PFSK-1 (cell line): Measurements from ENCODE around the gene SNX5.

Experiments
- FOXP2 ChIP-seq: optimal IDR thresholded peaks from 2 replicates; pipeline ENCODE3; 2011; ENCODE audit warnings: borderline replicate concordance, control low read depth, inconsistent platforms; ENCODE audit not compliant: insufficient read depth; ENCODE audit errors: extremely low read length, extremely low read depth
- POLR2AphosphoS5 ChIP-seq: IDR thresholded peaks from 2 replicates; pipeline ENCODE4 v1.6.1; 2012; ENCODE audit warnings: low read depth, mild to moderate bottlenecking, control low read depth, low read length, moderate library complexity
- SIN3A ChIP-seq: IDR thresholded peaks from 2 replicates; pipeline ENCODE4 v1.6.1; 2012; ENCODE audit warnings: mild to moderate bottlenecking, low read length, moderate library complexity, borderline replicate concordance; ENCODE audit not compliant: insufficient read depth
- TAF1 ChIP-seq: IDR thresholded peaks from 2 replicates; pipeline ENCODE4 v1.6.1; 2012; ENCODE audit warnings: low read length, control low read depth, borderline replicate concordance; ENCODE audit not compliant: insufficient read depth
- TF ChIP-seq, protein P1 (sequence below), 2 experiments: IDR thresholded peaks; 2 replicates each; pipeline versions ENCODE4 v1.6.1 to v1.8.0; 2011 to 2012; ENCODE audit warnings: low read depth in 2 of 2, low read length in 2 of 2, control low read depth in 1 of 2, inconsistent platforms in 1 of 2, mild to moderate bottlenecking in 1 of 2, moderate library complexity in 1 of 2; ENCODE audit not compliant: insufficient read depth in 1 of 2

SNX5 gene

DNA sequence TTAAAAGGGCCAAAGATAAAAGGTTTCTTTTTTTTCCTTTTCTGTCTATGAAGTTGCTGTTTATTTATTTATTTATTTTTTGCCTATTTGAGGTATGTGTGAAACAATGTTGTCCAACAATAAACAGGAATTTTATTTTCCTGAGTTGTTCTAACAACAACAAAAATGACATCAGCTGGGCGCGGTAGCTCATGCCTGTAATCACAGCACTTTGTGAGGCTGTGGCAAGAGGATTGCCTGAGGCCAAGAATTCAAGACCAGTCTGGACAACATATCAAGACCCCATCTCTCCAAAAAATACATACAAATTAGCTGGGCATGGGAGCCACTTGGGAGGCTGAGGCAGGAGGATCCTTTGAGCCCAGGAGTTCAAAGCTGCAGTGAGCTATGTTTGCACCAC is 44.3 kb upstream of the SNX5 start:
- TF ChIP-seq, protein P1, sequence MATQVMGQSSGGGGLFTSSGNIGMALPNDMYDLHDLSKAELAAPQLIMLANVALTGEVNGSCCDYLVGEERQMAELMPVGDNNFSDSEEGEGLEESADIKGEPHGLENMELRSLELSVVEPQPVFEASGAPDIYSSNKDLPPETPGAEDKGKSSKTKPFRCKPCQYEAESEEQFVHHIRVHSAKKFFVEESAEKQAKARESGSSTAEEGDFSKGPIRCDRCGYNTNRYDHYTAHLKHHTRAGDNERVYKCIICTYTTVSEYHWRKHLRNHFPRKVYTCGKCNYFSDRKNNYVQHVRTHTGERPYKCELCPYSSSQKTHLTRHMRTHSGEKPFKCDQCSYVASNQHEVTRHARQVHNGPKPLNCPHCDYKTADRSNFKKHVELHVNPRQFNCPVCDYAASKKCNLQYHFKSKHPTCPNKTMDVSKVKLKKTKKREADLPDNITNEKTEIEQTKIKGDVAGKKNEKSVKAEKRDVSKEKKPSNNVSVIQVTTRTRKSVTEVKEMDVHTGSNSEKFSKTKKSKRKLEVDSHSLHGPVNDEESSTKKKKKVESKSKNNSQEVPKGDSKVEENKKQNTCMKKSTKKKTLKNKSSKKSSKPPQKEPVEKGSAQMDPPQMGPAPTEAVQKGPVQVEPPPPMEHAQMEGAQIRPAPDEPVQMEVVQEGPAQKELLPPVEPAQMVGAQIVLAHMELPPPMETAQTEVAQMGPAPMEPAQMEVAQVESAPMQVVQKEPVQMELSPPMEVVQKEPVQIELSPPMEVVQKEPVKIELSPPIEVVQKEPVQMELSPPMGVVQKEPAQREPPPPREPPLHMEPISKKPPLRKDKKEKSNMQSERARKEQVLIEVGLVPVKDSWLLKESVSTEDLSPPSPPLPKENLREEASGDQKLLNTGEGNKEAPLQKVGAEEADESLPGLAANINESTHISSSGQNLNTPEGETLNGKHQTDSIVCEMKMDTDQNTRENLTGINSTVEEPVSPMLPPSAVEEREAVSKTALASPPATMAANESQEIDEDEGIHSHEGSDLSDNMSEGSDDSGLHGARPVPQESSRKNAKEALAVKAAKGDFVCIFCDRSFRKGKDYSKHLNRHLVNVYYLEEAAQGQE (IDR thresholded peaks at IDR 0.05; ENCODE audit: insufficient read depth in 1 of 2, low read depth in 2 of 2, low read length in 2 of 2) = no peak
- TF ChIP-seq TAF1 = no peak
- no peak for TF ChIP-seq FOXP2
- TF ChIP-seq POLR2AphosphoS5 = no peak
- TF ChIP-seq SIN3A = no peak

DNA sequence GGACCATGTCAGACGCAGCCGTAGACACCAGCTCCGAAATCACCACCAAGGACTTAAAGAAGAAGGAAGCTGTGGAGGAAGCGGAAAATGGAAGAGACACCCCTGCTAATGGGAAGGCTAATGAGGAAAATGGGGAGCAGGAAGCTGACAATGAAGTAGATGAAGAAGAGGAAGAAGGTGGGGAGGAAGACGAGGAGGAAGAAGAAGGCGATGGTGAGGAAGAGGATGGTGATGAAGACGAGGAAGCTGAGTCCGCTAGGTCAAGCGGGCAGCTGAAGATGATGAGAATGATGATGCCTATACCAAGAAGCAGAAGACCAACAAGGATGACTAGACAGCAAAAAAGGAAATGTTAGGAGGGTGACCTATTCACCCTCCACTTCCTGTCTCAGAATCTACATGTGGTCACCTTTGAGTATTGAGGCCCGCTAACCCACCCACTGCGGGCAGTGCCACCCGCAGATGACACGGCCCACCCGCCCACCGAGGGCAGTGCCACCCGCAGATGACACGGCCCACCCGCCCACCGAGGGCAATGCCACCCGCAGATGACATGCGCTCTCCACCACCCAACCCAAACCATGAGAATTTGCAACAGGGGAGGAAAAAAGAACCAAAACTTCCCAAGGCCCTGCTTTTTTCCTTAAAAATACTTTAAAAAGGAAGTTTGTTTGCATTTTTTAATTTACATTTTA is 43.5 kb upstream of the SNX5 start:
- TF ChIP-seq FOXP2 (no peak), TAF1 (no peak), POLR2AphosphoS5 (no peak), SIN3A (no peak)
- TF ChIP-seq, protein P1 (IDR thresholded peaks at IDR 0.05; ENCODE audit: insufficient read depth in 1 of 2, low read depth in 2 of 2, low read length in 2 of 2) = no peak

DNA sequence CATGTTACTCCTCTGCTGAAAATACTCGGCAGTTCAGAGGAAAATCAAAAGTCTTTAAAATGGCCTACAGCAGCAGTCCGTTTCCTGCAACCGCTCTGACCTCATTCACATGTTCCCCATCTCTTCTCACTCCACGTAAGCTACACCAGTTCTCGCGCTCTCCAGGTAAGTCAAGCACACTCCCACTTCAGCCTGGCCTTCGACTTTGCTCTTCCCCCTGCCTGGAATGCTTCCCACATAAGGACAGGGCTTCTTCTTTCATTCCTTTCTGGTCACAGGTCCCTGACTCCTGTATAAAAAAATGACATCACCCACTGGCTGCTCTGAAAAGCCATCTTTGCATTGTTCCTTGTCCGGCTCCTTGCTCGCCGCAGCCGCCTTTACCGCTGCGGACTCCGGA is 42.9 kb upstream of the SNX5 start:
- TF ChIP-seq SIN3A (no peak), POLR2AphosphoS5 (no peak), FOXP2 (no peak), TAF1 (no peak)
- TF ChIP-seq, protein P1 (IDR thresholded peaks at IDR 0.05; ENCODE audit: insufficient read depth in 1 of 2, low read depth in 2 of 2, low read length in 2 of 2) = no peak

DNA sequence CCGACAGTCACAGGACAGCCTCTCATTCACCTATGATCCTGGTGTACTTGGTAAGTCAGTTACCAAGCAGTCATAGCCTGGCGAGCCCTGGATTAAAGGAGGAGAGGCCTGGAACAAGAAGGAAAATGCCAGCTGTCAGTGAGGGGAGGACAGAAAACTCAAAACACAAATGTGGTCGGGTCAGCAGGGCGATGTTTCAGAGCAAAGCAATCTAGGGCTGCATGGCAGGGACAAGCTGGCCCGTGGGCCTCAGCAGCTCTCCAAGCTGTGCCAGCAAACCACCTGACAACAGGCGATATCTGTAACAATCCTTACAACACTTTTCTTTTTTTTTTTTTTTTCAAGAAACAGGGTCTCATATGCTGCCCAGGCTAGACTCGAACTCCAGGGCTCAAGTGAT is 40.5 kb upstream of the SNX5 start:
- no peak for TF ChIP-seq TAF1
- TF ChIP-seq, protein P1 (IDR thresholded peaks at IDR 0.05; ENCODE audit: insufficient read depth in 1 of 2, low read depth in 2 of 2, low read length in 2 of 2) = no peak
- no peak for TF ChIP-seq SIN3A
